Suprapubic skin (tissue), 4 donors: ENCODE measurements around the gene GNB1.
"Not testable (repeated sequence)": the region's sequence is repeated elsewhere in the genome, so short reads cannot be mapped to it uniquely, and the experiment has no call there.

ENCODE experiments used
- EP300 ChIP-seq: sonication (generic); formaldehyde crosslinking; IDR thresholded peaks from one replicate; pipeline ENCODE4 v1.6.1; 2017; ENCODE audit warnings: antibody characterized with exemption
- POLR2A ChIP-seq, 2 donors: fragments of 450-650 bp; IDR thresholded peaks; one replicate each; pipeline ENCODE4 v1.6.1; 2017; ENCODE audit warnings: antibody characterized with exemption in 2 of 2, mild to moderate bottlenecking in 2 of 2, moderate library complexity in 2 of 2
- POLR2AphosphoS5 ChIP-seq, 3 donors: sonication (generic); formaldehyde crosslinking; IDR thresholded peaks; one replicate each; pipeline ENCODE4 v1.6.1; 2017; ENCODE audit warnings: antibody characterized with exemption in 3 of 3
- TF ChIP-seq, protein P1 (sequence below), 2 donors: fragments of 200-600 bp in 1 of 2; fragments of 450-650 bp in 1 of 2; sonication (generic) in 1 of 2; IDR thresholded peaks; one replicate each; pipeline ENCODE4 v1.5.1; 2016 to 2019; ENCODE audit warnings: antibody characterized with exemption in 2 of 2, mild to moderate bottlenecking in 1 of 2, moderate library complexity in 1 of 2

DNA sequence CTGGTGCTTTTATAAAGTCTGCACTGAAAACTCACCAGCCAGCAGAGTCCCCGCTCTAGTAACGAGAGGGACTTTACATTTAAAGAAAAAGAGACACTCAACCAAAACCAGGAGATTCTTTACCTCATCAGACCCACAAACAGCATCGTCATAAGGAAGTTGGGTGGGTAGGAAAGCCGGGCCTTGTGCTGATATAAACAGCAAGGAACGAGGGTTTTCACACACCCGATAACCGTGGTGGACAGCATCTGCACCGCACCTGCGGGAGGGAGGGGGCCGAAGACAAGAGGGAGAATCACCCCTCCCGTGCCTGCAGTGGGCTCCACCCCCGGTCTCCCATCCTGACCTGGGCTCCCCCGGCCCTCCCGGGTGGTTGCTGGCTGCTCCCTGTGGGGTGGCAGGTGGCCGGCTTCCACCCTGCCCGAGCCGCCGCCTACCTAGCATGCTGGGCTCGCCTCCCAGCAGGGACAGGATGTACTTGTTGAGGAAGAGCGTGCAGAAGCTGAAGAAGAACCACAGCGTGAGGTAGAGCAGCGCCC lies 152.0 kb downstream of the GNB1 start:
- TF ChIP-seq, protein P1, sequence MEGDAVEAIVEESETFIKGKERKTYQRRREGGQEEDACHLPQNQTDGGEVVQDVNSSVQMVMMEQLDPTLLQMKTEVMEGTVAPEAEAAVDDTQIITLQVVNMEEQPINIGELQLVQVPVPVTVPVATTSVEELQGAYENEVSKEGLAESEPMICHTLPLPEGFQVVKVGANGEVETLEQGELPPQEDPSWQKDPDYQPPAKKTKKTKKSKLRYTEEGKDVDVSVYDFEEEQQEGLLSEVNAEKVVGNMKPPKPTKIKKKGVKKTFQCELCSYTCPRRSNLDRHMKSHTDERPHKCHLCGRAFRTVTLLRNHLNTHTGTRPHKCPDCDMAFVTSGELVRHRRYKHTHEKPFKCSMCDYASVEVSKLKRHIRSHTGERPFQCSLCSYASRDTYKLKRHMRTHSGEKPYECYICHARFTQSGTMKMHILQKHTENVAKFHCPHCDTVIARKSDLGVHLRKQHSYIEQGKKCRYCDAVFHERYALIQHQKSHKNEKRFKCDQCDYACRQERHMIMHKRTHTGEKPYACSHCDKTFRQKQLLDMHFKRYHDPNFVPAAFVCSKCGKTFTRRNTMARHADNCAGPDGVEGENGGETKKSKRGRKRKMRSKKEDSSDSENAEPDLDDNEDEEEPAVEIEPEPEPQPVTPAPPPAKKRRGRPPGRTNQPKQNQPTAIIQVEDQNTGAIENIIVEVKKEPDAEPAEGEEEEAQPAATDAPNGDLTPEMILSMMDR (IDR thresholded peaks at IDR 0.05): not testable (repeated sequence)
- TF ChIP-seq POLR2AphosphoS5 (IDR thresholded peaks at IDR 0.05); POLR2A (IDR thresholded peaks at IDR 0.05); EP300: not testable (repeated sequence)
